ENCODE measurements around the gene MREG.

- TF ChIP-seq CTCF (conservative IDR thresholded peaks at IDR 0.05; ENCODE audit: low read depth, low read length), result no peak
- TF ChIP-seq EZH2 (IDR thresholded peaks at IDR 0.05; ENCODE audit: borderline replicate concordance, low read depth, low read length, poor library complexity, severe bottlenecking), result no peak
These were observed 34.0 kb upstream of the MREG start for GRCh38 chr2:216047397-216047796.
